GM19397 (cell line): ENCODE measurements around the gene SBK3.
"Not testable (repeated sequence)": the region's sequence is repeated elsewhere in the genome, so short reads cannot be mapped to it uniquely, and the experiment has no call there.

Experiments used
- ATAC-seq: cut with Tn5 transposase; IDR thresholded peaks from one replicate; pipeline ENCODE4 v1.9.1; 2021; ENCODE audit warnings: mild to moderate bottlenecking, moderate library complexity; ENCODE audit not compliant: unreplicated experiment

The SBK3 gene

DNA sequence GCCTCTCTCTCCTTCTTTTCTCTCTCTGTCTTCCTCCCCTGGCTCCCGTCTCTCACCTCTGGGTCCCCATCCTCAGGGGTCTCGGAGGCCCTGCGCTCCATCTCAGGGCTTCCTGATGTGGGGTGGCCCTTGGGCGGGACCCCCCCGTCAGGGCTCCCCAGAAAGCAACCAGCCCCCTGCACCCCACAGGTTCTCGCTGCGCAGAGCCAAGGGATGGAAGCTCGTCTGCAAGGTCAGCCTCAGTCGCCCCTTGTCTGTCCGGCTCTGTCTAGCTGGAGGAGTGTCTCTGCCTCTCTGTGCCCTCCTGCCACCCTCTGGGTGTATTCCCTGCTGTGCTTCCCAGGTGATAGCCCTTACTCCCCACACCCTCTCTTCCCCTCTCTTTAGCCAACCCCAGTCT, at the start of gene SBK3:
Gene SBK3, minus strand, starts transcription at position 101 of the 400 bp plus-strand sequence. Its CDS starts 0 bp downstream, at position 101.
- ATAC-seq, result no peak

GRCh38 chr19:55593096-55593772, 47.9 kb upstream of the SBK3 start:
- no peak for ATAC-seq

DNA sequence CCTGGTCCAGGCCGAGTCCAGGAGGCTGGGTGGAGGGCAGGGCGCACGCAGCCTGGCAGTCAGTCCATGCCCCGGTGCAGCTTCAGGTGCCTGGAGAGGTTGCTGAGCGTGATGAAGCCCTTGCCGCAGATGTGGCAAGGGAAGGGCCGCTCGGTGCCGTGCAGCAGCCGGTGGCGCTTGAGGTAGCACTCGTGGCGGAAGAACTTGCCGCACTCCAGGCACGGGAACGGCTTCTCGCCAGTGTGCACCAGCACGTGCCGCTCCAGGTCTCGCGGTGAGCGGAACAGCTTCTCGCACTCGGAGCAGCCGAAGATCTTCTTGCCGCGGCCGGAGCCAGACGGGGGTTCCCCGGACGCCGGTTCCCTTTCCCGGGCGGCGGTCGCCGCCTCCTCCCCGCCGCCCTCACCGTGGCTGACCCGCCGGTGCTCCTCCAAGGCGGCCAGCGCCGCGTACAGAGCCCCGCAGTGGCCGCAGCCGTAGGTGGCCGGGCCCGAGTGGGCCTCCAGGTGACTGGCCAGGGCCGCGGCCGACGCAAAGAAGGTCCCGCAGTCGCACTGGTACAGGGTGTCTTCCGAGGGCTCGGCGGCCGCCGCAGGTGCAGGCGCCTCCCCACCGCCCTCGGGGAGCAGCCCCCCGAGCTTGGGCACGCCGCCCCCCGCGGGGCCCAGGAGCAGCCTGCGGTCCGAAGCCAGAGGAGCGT, 47.2 kb upstream of the SBK3 start:
- ATAC-seq, result no peak

- no peak for ATAC-seq
Measured at GRCh38 chr19:55591555-55591954, 46.2 kb upstream of the SBK3 start.

DNA sequence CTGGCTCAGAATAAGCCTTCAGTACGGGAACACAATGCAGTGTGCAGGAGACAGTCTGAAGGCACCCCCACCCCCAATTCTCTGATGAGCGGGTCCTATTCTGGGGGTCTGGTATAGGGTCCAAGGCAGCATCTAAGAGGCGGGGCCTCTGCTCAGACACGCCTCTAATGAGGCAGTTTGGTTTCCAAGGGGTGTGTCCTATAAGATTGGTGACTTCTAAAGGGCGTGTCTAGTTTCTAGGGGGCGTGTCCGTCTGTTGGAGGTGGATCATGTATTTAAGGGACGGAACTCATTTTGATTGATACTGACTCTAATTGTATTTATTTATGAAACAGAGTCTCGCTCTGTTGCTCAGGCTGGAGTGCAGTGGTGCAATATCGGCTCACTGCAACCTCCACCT, 45.3 kb upstream of the SBK3 start:
- no peak for ATAC-seq

DNA sequence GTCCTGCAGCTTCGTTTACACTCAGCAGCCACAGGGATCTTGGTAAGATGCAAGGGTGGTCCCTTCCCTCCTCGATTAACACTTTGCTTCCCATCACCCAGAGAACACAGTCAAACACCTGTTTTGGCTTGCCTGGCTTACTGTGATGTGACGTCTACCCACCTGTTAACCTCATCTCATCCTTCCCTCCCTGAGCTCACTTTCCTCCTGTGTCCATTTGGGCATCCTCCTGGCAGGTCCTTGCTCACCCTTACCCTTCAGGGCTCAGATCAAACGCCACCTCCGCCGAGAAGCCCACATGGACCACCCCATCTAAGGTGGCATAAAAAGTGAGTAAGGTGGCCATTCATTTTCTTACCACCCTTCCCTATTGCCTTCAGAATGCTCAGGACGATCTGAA, 44.8 kb upstream of the SBK3 start:
- no peak for ATAC-seq

GRCh38 chr19:55588738-55589137, 43.4 kb upstream of the SBK3 start:
- no peak for ATAC-seq

GRCh38 chr19:55586976-55587668, 41.8 kb upstream of the SBK3 start:
- ATAC-seq, result peak; percentile 76

- no peak for ATAC-seq
Measured at GRCh38 chr19:55585658-55586339, 40.5 kb upstream of the SBK3 start.

GRCh38 chr19:55584871-55585270, 39.5 kb upstream of the SBK3 start:
- ATAC-seq, result no peak

DNA sequence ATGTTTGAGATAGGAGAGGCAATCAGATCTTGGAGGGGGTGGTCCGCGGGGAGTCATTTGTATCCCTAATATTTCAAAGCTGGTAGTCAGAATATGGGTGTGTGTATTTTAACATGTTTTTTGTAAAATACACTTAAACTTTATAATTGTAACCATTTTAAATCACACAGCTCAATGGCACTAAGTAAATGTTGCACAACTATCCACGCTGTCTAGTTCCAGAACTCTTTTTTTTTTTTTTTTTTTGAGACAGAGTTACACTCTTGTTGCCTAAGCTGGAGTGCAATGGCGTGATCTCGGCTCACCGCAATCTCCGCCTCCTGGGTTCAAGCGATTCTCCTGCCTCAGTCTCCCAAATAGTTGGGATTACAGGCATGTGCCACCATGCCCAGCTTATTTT, 38.6 kb upstream of the SBK3 start:
- ATAC-seq, result not testable (repeated sequence)

GRCh38 chr19:55582284-55582683, 36.9 kb upstream of the SBK3 start:
- not testable (repeated sequence) for ATAC-seq

DNA sequence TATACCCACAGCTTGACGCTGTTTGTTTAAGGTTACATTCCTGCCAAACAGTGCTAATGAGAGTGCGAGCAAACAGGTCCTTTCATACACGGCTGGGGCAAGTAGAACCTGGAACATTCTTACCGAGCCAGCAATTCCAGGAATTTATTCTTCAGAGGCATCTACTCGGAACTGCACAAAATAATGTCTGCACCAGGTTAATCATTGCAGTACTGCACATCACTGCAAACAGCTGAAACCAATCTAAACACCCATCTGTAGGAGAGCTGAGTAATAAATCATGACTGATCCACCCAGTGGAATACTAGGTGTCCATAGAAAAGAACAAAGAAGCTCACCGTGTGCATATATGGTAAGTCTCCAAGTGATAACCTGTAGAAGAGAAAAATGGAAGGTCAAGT, 36.5 kb upstream of the SBK3 start:
- ATAC-seq, result no peak

GRCh38 chr19:55581145-55581822, 35.9 kb upstream of the SBK3 start:
- ATAC-seq, result no peak

DNA sequence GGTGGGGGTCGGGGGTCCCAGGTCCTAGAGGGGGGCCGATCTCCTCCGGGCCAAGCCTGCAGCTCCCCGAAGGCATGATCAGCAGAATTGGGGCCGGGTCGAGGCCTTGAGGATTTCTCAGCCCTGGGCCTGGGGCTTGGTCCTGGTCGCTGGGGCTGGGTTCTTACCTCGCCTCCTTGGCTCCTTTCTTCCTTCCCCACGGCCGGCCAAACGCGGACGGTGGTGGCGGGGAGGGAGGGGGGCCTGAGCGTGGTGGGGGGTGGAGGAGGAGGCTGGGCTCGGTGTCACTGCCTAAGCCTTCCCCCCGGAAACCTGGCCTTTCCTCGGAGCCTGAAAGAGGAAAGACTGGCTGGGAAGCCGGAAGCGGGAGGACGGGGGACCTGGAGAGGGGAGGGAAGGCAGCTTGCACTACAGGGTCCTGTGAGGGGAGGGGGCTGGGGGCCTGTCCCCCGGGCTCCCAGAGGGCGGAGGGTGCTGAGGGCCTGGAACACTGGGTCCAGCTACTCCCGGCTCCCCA, 35.3 kb upstream of the SBK3 start, which contains the start of gene ZNF579:
Gene ZNF579, minus strand, starts transcription at position 221 of the 517 bp plus-strand sequence. CDS start 1,209 bp downstream, outside the sequence.
- no peak for ATAC-seq

DNA sequence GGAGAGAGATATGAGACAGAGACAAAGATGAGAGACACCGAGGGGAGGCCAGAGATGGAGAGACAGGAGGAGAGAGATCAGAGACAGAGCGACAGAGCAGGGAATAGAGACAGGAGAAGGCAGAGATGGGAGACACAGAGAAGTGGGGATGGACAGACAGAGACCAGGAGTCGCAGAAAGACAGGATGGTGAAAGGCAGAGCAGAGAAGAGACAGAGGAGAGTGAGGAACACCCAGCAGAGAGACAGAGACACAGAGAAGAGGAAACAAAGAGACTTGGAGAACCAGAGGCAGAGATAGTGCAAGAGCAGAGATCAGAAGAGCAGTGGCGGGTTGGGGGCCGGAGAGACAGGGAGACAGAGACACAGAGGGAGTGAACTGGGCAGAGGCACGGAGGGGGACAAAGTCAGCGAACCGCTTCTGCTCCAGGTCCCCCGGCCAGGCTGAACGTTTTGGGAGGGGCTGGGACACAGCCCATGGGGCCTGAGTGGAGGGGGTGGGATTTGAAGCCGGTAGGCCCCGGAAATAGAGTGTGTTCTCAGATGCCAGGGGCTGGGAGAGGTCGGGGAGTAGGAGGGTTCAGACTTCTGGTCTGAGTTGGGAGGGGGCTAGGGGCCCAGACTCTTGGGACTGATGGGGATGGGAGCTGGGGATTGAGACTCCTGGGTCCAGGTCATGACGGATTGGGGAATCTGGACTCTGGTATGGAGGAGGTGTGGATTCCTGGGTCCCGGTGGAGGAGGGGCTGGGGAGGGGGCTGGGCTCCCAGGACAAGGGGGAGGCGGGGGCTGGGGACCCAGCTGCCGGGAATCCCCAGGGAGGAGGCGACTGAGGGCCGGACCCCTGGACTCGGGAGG, 34.7 kb upstream of the SBK3 start:
- no peak for ATAC-seq

DNA sequence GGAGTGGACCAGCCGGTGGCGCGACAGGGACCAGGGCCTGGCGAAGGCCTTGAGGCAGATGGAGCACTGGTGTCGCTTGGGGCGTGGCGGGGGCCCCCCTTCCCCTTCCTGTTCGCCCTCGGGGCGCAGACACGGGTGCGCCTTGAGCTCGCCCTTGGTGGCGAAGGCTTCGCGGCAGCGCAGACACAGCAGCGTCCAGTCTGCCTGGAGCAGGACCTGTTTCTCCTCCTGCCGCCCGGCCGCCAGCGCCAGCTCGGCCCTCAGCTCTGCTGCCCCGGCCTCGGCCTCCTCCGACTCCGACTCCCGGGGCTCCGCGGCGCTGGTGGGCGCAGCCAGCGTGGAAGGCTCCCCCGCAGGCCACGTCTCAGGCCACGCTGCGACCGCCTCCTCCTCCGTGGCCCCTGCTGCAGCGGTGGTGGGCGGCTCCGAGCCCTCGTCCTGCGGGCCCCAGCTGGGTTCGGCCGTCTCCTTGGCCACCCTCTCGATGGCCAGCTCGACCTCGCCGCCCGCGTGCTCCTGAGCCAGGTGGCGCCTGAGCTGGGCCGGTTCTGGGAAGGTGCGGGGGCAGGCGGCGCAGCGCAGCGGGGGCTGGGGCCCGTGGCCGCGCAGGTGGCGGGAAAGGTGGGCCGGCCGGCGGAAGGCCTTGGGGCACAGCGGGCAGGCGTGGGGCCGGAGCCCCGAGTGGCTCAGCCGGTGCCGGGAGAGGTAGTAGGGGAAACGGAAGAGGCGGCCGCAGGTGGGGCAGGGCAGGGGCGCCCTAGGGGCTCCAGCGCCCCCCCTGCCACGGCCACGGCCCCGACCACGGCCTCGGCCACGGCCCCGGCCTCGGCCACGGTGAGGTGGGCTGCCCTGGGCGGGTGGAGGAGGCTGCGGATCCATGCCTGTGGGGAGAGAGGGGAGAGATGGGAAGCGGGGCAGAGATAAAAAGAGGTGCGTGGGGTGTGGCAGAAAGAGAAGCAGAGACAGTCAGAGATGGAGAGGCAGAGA, 33.7 kb upstream of the SBK3 start:
- ATAC-seq, result no peak

GRCh38 chr19:55578031-55578760, 32.9 kb upstream of the SBK3 start:
- no peak for ATAC-seq
